Measurements from ENCODE around the gene RPL36AL. TPM values are rescaled to one million over a fixed set of nuclear protein-coding genes. Genes with fewer than 3 reads are reported as not detected.
A peak's percentile ranks its signal among the peaks of the same experiment; 100 is the strongest.
"Not testable (repeated sequence)": the region's sequence is repeated elsewhere in the genome, so short reads cannot be mapped to it uniquely, and the experiment has no call there.

Gene RPL36AL
- polyA plus RNA-seq, 3 donors = 367 to 486 (median 378) TPM

GRCh38 chr14:49585803-49586672 is 34.4 kb downstream of the RPL36AL start, which contains the start of gene RPS29:
Gene RPS29 (minus strand): TSS chr14:49586380. CDS start chr14:49586346, 34 bp downstream.
- H3K27ac ChIP-seq (ENCODE audit: low read depth, low read length) = peak within 1 kb of the TSS; percentile 28
- WGBS, 3 donors = 0% methylated on average over 54 of the region's 55 CpGs

GRCh38 chr14:49584981-49585640 is 35.3 kb downstream of the RPL36AL start:
- H3K27ac ChIP-seq (ENCODE audit: low read depth, low read length) = not testable (repeated sequence)
- 11 to 19% (median 13%) methylated on average over 32 of the region's 32 CpGs for WGBS, 3 donors

- 87 to 90% (median 88%) methylated on average over 11 of the region's 11 CpGs for WGBS, 3 donors
- no peak overlapping the region for H3K27ac ChIP-seq (ENCODE audit: low read depth, low read length)
Observed at GRCh38 chr14:49584058-49584457, 36.4 kb downstream of the RPL36AL start.

GRCh38 chr14:49583629-49584028 is 36.8 kb downstream of the RPL36AL start:
- 78 to 90% (median 89%) methylated on average over 6 of the region's 6 CpGs for WGBS, 3 donors
- H3K27ac ChIP-seq (ENCODE audit: low read depth, low read length) = no peak overlapping the region

- WGBS, 3 donors = 93 to 95% (median 95%) methylated on average over 4 of the region's 4 CpGs
- H3K27ac ChIP-seq (ENCODE audit: low read depth, low read length) = no peak overlapping the region
Observed at GRCh38 chr14:49582113-49582977, 38.1 kb downstream of the RPL36AL start.

GRCh38 chr14:49581209-49582112 is 39.0 kb downstream of the RPL36AL start:
- H3K27ac ChIP-seq (ENCODE audit: low read depth, low read length) = no peak overlapping the region
- 76 to 95% (median 81%) methylated on average over 9 of the region's 9 CpGs for WGBS, 3 donors

- WGBS, 3 donors = 80 to 86% (median 85%) methylated on average over 2 of the region's 2 CpGs
- no peak overlapping the region for H3K27ac ChIP-seq (ENCODE audit: low read depth, low read length)
Observed at GRCh38 chr14:49579841-49580240, 40.6 kb downstream of the RPL36AL start.

- WGBS, 3 donors = 100% methylated on average over 1 of the region's 1 CpG
Observed at GRCh38 chr14:49578141-49578540, 42.3 kb downstream of the RPL36AL start.

GRCh38 chr14:49574038-49574437 is 46.4 kb downstream of the RPL36AL start:
- H3K27ac ChIP-seq (ENCODE audit: low read depth, low read length) = no peak overlapping the region
- 73 to 90% (median 89%) methylated on average over 5 of the region's 5 CpGs for WGBS, 3 donors

More at GRCh38 chr14:49578141-49578540, 42.3 kb downstream of the RPL36AL start:
- H3K27ac ChIP-seq (ENCODE audit: low read depth, low read length) = no peak overlapping the region

GRCh38 chr14:49569281-49569680 is 51.1 kb downstream of the RPL36AL start:
- 86 to 91% (median 88%) methylated on average over 3 of the region's 3 CpGs for WGBS, 3 donors
- H3K27ac ChIP-seq (ENCODE audit: low read depth, low read length) = no peak overlapping the region

Other genes with a start within 250 kb of the RPL36AL start
- 1,000 to 10,000 TPM; 3,167 to 5,182 (median 4,295) TPM for gene RPS29, start 34.2 kb downstream of the RPL36AL start, polyA plus RNA-seq
- 1 to 10 TPM; 2.6 to 8.5 (median 4.0) TPM for gene LRR1, start 21.7 kb downstream of the RPL36AL start, polyA plus RNA-seq
- 10 to 100 TPM; 13.5 to 21.3 (median 15.4) TPM for gene MGAT2, start 173 bp upstream of the RPL36AL start, polyA plus RNA-seq
- 1 to 10 TPM; 4.3 to 7.0 (median 6.3) TPM for gene DNAAF2, start 14.6 kb upstream of the RPL36AL start, polyA plus RNA-seq
- 1 to 10 TPM in 2 of 3 donors, under 1 TPM in 1; 0.90 to 3.3 (median 1.4) TPM for gene POLE2, start 67.6 kb upstream of the RPL36AL start, polyA plus RNA-seq
- gene KLHDC1, start 72.5 kb upstream of the RPL36AL start, polyA plus RNA-seq = 1 to 10 TPM; 1.2 to 3.8 (median 2.6) TPM
- gene KLHDC2, start 147.5 kb upstream of the RPL36AL start, polyA plus RNA-seq = 10 to 100 TPM; 41.7 to 50.1 (median 46.4) TPM
- 10 to 100 TPM in 2 of 3 donors, 1 to 10 TPM in 1; 8.1 to 38.7 (median 21.0) TPM for gene NEMF, start 232.2 kb upstream of the RPL36AL start, polyA plus RNA-seq

All from adipose tissue (tissue), 3 donors.